Stomach (tissue), 4 donors: ENCODE measurements around the gene MDH1B.

Experiments used
- EP300 ChIP-seq: sonication (generic); formaldehyde crosslinking; IDR thresholded peaks from one replicate; pipeline ENCODE4 v1.6.1; 2017; ENCODE audit warnings: antibody characterized with exemption
- POLR2A ChIP-seq, 4 donors: fragments of 450-650 bp; IDR thresholded peaks; one replicate each; pipeline ENCODE4 v1.6.1; 2016; ENCODE audit warnings: antibody characterized with exemption in 4 of 4, control low read depth in 2 of 4, mild to moderate bottlenecking in 1 of 4, moderate library complexity in 1 of 4
- POLR2AphosphoS5 ChIP-seq, 3 donors: sonication (generic); formaldehyde crosslinking; IDR thresholded peaks; one replicate each; pipeline ENCODE4 v1.6.1; 2016; ENCODE audit warnings: antibody characterized with exemption in 3 of 3
- TF ChIP-seq, protein P1 (sequence below), 7 experiments: fragments of 450-650 bp in 4 of 7; fragments of 200-600 bp in 3 of 7; sonication (generic) in 3 of 7; IDR thresholded peaks; one replicate each; pipeline ENCODE4 v1.5.1; 2016 to 2019; ENCODE audit warnings: antibody characterized with exemption in 7 of 7, control low read depth in 2 of 7, mild to moderate bottlenecking in 1 of 7

DNA sequence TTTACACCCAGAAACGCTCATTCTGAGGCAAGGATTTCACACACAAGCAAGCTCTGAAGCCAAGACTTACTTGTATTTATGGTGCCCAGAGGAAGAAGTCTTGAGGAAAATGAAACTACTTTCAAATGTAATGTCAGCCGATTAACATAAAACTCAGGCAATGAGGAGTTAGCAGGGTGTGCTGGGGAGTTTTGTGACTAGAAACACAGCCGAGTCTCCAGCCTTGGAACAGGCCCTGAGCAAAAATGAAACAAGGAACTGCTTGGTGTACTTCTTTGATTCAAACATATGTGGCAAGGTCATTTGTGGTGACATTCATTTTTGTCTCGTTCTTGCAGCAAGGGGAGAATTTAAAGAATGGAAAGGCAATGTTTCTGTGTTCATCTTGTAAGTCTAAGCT, 51.4 kb downstream of the MDH1B start:
- TF ChIP-seq, protein P1, sequence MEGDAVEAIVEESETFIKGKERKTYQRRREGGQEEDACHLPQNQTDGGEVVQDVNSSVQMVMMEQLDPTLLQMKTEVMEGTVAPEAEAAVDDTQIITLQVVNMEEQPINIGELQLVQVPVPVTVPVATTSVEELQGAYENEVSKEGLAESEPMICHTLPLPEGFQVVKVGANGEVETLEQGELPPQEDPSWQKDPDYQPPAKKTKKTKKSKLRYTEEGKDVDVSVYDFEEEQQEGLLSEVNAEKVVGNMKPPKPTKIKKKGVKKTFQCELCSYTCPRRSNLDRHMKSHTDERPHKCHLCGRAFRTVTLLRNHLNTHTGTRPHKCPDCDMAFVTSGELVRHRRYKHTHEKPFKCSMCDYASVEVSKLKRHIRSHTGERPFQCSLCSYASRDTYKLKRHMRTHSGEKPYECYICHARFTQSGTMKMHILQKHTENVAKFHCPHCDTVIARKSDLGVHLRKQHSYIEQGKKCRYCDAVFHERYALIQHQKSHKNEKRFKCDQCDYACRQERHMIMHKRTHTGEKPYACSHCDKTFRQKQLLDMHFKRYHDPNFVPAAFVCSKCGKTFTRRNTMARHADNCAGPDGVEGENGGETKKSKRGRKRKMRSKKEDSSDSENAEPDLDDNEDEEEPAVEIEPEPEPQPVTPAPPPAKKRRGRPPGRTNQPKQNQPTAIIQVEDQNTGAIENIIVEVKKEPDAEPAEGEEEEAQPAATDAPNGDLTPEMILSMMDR (IDR thresholded peaks at IDR 0.05), result no peak
- TF ChIP-seq POLR2AphosphoS5 (IDR thresholded peaks at IDR 0.05), result no peak
- TF ChIP-seq EP300, result no peak
- no peak for TF ChIP-seq POLR2A (IDR thresholded peaks at IDR 0.05)
